GM18858 (cell line): ENCODE measurements around the gene BEST3.
"Not testable (repeated sequence)": the region's sequence is repeated elsewhere in the genome, so short reads cannot be mapped to it uniquely, and the experiment has no call there.

ENCODE experiments used
- ATAC-seq: cut with Tn5 transposase; IDR thresholded peaks from one replicate; pipeline ENCODE4 v1.9.1; 2021; ENCODE audit not compliant: unreplicated experiment

The BEST3 gene

DNA sequence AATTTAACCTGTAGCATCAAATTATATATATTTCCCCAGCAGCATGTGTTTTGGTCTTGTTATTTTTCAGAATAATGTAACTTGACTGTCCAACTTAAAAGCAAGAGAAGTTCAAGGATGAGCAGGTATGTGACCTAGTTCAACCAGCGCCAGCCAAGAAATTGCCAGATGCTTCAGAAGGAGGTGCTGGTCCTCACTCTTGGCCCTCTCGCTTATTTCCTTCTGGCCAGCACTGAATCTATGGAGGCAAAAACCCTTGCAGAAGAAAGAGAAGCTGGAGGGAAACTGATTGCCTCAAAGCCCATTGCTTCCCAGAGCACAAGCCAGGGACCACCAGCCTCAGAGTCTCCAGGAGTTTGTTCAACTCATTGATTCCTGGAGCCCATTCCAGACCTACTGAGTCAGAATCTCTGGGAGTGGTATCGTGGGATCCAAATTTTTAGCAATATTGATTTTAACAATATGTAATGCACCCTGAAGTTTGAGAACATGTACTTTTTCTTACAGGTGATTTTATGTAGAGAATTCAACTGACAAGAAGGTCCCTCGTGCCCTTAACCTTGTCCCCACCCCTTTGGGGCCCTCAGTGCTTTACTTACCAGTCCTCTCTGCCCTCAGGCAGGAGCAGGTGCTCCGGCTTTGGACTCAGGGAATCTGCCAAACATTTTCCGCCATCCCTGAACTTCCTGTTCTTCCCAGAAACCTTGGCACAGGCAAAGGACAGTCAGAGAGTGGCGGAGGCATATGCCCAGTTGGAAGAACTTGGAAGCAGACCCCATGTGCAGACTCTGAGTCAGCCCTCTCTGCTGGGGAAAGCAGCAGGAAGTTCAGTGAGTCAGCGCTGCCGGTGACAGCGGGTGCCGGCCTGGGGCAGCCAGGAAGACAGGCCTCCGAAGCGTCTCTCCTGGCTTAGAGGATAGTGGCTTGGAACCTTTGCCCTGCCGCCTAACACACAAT, 10.4 kb downstream of the BEST3 start:
- ATAC-seq, result no peak

DNA sequence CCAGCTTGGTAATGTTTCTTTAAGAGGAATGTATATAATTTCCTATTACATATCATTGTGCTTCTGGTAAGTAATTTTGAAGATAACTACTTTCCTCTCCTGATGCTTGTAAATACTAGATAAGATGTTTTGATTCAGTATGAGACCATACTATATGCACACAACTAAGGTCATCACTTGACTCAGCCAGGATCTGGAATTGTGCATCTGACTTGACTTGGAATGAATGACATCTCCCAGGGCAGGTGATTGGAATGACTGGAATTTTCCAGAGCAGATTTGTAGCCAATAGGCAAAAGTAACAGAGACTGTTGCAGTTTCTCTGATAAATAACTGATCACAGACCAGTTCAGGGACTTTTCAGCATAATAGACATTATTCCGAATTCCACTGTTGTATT, 11.1 kb downstream of the BEST3 start:
- ATAC-seq, result no peak

GRCh38 chr12:69687390-69687789, 11.7 kb downstream of the BEST3 start:
- no peak for ATAC-seq

GRCh38 chr12:69686731-69687130, 12.4 kb downstream of the BEST3 start:
- ATAC-seq, result no peak

DNA sequence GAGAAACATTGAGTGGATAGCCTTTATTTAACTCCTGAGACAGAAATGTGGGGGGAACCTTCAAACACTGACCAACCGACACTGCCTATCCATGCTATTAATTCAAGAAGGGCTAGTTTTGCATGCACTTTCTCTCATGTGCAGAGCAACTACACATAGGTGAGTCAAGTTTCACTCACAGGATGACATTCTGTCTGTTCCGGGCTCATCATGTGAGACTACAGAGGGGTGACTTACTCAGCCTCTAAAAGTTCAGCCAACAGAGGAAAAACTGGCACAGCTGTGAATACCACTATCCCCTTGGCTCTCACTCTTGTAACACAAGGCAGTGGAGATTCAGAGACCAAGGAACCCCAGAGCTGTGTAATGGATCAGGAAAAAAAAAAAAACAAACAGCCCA, 13.3 kb downstream of the BEST3 start:
- peak; percentile 53 for ATAC-seq

DNA sequence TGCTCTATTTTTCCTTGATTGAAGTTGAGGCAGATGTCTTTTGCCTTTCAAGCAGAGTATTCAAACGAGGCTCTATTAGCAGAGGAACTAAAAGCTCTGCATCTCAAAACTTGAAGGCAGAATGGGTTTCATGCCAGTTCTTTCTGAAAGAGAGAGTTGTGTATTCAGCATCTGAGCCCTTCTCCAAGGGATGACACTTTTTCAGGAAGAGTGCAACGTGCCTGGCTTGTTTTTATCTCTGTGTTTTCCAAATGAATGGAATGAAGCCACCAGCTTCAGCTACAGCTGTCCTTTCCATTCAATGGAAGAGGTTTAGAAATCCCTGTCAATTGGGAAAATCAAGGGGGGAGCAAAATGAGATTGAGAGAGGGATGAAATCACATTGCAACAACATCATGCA, 14.6 kb downstream of the BEST3 start:
- no peak for ATAC-seq

GRCh38 chr12:69682110-69682755, 16.9 kb downstream of the BEST3 start:
- no peak for ATAC-seq

- ATAC-seq, result no peak
Measured at GRCh38 chr12:69679119-69679518, 20.0 kb downstream of the BEST3 start.

- ATAC-seq, result no peak
Measured at GRCh38 chr12:69676257-69677012, 22.7 kb downstream of the BEST3 start.

- ATAC-seq, result no peak
Measured at GRCh38 chr12:69672195-69672594, 26.9 kb downstream of the BEST3 start.

GRCh38 chr12:69671597-69671996, 27.5 kb downstream of the BEST3 start:
- ATAC-seq, result no peak

GRCh38 chr12:69666798-69667197, 32.3 kb downstream of the BEST3 start:
- no peak for ATAC-seq

- not testable (repeated sequence) for ATAC-seq
Measured at GRCh38 chr12:69664930-69665377, 34.1 kb downstream of the BEST3 start.

- no peak for ATAC-seq
Measured at GRCh38 chr12:69663726-69664125, 35.4 kb downstream of the BEST3 start.

DNA sequence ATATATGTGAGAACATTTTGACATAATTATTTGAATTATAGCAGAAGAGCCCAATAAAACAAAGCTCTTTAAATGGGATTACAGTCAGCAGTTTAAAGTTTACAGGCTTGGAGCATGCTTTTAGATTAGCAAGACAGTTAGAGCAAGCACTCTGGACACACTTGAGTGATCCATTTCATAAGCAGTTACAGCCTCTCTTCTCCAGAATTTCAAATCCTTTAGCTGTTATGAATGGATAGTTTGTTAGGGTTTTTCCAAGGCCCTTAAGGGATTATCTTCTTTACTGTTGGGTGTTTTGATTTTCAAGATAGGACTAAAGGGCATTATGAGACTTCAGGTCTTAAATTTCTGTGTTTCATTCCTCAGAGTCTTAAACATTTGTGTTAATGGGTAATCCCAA, 36.3 kb downstream of the BEST3 start:
- ATAC-seq, result no peak

- ATAC-seq, result no peak
Measured at GRCh38 chr12:69661386-69661785, 37.7 kb downstream of the BEST3 start.

DNA sequence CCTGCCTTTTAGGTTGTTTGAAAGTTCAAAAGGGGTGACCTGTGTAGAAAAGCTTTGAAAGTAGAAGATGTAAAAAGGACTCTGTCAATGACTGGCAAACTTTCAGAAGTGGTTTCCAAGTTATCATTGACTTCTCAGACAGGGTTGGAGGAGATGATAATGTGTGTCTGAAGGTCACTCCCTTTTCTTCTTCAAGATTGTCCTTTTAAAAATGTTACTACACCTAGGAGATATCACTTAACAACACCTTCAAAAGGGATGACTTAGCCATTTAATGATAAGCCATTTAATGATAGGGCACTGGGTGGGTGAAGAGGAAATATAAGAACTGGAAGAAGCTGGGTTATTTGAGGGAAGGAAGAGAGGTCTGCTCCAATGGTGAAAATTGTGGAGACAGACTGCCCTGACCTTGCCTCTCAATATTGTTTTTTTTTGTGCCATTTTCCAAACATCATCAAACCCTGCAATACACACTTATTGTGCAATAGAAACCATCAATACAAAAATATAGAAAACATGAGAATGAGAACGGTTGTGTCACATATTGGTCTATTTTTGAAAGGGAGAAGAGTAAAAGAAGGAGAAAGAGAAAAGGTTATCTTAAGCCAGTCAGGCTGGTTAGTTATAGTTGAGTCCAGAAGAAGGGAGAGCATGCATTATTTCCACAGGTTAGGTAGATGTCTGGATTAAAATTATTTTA, 38.8 kb downstream of the BEST3 start:
- ATAC-seq, result no peak

DNA sequence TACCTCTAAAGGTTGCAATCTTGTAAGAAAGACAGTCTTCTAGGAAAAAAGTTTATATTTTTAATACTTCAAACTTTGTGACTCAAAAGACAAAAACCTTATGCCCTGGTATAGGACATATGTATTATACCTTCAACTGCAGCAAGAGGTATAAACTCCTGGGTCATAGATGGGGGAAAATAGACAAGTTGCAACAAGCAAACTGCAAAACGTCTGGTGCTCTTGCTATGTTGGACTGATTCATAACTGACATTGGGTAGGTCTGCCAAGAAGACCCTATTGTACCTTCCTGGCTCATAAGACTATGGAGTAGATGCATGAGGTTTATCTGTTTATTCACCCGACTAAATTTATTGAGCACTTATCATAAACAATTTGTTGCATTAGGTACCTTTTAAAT, 40.9 kb downstream of the BEST3 start:
- ATAC-seq, result no peak

GRCh38 chr12:69657376-69658137, 41.5 kb downstream of the BEST3 start:
- no peak for ATAC-seq
